HL-60 (cell line): Measurements from ENCODE around the gene EPN1.

ENCODE experiments used
- DNase-seq, 2 experiments: peaks; one replicate each; pipeline ENCODE4 v3.0.0-alpha.2; 2010 to 2020; ENCODE audit warnings: low read depth in 1 of 2, low spot score in 1 of 2
- H3K27ac ChIP-seq: fragments of 250-450 bp; sonication (Bioruptor Pico); replicated peaks from 2 replicates; pipeline ENCODE4 v1.5.1; 2020; ENCODE audit warnings: mild to moderate bottlenecking, moderate library complexity
- H3K27me3 ChIP-seq: fragments of 250-450 bp; sonication (Bioruptor Pico); 2 replicates; pipeline ENCODE4 v1.5.1; 2021; ENCODE audit warnings: mild to moderate bottlenecking, moderate library complexity; ENCODE audit not compliant: insufficient read depth, poor library complexity, severe bottlenecking
- H3K4me3 ChIP-seq: replicated peaks from 2 replicates; pipeline ENCODE4 v1.5.1; 2011; ENCODE audit warnings: mild to moderate bottlenecking, control low read depth, low read length; ENCODE audit not compliant: insufficient read depth
- GABPA ChIP-seq: IDR thresholded peaks from 2 replicates; pipeline ENCODE4 v1.6.1; 2012; ENCODE audit warnings: low read depth
- POLR2AphosphoS5 ChIP-seq: IDR thresholded peaks from 2 replicates; pipeline ENCODE4 v1.6.1; 2012; ENCODE audit warnings: low read depth
- SPI1 ChIP-seq: IDR thresholded peaks from 2 replicates; pipeline ENCODE4 v1.6.1; 2012; ENCODE audit warnings: low read depth, mild to moderate bottlenecking, borderline replicate concordance
- TF ChIP-seq, protein P1 (sequence below): IDR thresholded peaks from 2 replicates; pipeline ENCODE4 v1.6.1; 2012; ENCODE audit warnings: low read depth; ENCODE audit not compliant: insufficient replicate concordance
- TF ChIP-seq, protein P2 (sequence below): IDR thresholded peaks from one replicate; pipeline ENCODE4 v1.5.1; 2011; ENCODE audit warnings: low read length, control low read depth, inconsistent platforms; ENCODE audit not compliant: insufficient read depth

The EPN1 gene

DNA sequence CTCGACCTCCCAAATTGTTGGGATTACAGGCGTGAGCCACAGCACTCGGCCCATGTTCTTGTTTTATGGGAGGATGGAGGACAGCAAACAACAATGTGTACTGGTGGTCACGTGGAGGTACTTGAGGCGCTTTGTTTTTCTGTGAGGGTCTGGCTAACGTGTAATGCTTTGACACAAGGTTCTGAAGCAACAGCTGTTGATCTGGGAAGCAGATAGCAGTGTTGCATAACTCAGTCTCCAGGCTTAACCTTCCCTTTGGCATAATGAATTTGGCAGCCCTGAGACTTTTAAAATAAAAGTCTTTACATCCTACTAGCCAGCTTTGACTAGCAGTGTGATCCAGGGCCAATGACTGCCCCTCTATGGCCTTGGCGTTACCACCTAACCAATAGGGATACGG lies 41.2 kb upstream of the EPN1 start:
- TF ChIP-seq POLR2AphosphoS5 (no peak), SPI1 (no peak), GABPA (no peak)
- TF ChIP-seq, protein P1, sequence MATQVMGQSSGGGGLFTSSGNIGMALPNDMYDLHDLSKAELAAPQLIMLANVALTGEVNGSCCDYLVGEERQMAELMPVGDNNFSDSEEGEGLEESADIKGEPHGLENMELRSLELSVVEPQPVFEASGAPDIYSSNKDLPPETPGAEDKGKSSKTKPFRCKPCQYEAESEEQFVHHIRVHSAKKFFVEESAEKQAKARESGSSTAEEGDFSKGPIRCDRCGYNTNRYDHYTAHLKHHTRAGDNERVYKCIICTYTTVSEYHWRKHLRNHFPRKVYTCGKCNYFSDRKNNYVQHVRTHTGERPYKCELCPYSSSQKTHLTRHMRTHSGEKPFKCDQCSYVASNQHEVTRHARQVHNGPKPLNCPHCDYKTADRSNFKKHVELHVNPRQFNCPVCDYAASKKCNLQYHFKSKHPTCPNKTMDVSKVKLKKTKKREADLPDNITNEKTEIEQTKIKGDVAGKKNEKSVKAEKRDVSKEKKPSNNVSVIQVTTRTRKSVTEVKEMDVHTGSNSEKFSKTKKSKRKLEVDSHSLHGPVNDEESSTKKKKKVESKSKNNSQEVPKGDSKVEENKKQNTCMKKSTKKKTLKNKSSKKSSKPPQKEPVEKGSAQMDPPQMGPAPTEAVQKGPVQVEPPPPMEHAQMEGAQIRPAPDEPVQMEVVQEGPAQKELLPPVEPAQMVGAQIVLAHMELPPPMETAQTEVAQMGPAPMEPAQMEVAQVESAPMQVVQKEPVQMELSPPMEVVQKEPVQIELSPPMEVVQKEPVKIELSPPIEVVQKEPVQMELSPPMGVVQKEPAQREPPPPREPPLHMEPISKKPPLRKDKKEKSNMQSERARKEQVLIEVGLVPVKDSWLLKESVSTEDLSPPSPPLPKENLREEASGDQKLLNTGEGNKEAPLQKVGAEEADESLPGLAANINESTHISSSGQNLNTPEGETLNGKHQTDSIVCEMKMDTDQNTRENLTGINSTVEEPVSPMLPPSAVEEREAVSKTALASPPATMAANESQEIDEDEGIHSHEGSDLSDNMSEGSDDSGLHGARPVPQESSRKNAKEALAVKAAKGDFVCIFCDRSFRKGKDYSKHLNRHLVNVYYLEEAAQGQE: no peak
- TF ChIP-seq, protein P2, sequence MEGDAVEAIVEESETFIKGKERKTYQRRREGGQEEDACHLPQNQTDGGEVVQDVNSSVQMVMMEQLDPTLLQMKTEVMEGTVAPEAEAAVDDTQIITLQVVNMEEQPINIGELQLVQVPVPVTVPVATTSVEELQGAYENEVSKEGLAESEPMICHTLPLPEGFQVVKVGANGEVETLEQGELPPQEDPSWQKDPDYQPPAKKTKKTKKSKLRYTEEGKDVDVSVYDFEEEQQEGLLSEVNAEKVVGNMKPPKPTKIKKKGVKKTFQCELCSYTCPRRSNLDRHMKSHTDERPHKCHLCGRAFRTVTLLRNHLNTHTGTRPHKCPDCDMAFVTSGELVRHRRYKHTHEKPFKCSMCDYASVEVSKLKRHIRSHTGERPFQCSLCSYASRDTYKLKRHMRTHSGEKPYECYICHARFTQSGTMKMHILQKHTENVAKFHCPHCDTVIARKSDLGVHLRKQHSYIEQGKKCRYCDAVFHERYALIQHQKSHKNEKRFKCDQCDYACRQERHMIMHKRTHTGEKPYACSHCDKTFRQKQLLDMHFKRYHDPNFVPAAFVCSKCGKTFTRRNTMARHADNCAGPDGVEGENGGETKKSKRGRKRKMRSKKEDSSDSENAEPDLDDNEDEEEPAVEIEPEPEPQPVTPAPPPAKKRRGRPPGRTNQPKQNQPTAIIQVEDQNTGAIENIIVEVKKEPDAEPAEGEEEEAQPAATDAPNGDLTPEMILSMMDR: no peak
- peak in 1 of 2 experiments; percentile 43 for DNase-seq
- Histone ChIP-seq H3K27ac (peak overlapping the region; percentile 90), H3K27me3 (no peaks in the 10 kb centered on the region), H3K4me3 (no peak overlapping the region)

DNA sequence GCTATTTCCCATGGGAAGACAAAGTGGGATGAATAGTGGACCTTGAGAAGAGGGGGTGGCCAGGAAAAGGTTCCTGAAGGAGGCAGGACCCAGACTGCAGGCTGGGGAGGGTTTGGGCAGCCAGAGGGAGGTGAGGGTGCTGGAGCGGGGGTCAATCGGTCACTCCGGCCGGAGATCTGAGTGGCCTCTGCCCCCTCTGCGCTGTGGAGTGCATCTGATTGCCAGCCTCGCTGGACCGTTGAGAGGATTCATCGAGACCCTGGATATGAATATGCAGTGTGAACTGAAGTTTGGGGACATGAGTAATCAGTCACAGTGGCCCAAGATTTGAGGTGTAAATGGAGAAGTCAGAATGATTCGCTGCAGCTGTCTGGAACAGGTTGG lies 39.7 kb upstream of the EPN1 start:
- no peak for DNase-seq
- TF ChIP-seq POLR2AphosphoS5 (no peak), SPI1 (peak; percentile 38; the same call in 1 of the 2 replicates), GABPA (no peak)
- TF ChIP-seq, protein P1: no peak
- TF ChIP-seq, protein P2: no peak
- peak overlapping the region; percentile 90 for H3K27ac ChIP-seq
- H3K4me3 ChIP-seq: peak overlapping the region; percentile 83
- no peaks in the 10 kb centered on the region for H3K27me3 ChIP-seq

DNA sequence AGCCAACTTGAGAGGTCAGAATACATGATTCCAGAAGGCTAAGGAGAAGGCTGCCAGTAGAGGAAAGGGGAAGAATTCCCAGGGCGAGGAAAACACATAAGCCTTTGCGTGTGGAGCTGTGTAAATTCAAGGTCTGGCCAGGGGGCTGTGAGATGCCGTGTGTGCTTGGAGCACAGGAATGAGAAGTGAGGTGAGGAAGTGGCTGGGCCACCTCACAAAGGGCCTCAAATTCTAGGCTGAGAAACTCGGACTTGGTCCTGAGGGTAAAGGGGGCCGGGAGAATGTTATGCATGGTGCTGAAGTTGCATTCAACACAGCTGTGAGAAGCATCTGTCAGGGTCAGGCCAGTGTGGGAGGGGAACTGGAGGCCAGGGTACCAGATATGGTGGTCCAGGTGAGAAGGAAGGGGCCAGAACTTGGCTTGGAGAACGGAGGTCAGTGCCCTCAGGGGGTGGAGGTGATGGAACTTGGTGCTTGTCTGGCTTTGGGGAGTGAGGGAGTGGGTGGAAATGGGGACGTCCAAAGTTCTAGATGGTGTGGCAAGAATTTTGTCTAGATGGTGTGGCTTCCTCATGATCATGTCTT lies 39.1 kb upstream of the EPN1 start:
- Histone ChIP-seq H3K27me3 (no peaks in the 10 kb centered on the region), H3K4me3 (peak overlapping the region; percentile 83), H3K27ac (peak overlapping the region; percentile 90)
- TF ChIP-seq GABPA (no peak), SPI1 (0 out of 2 replicates have a peak, but pooled peaks have one; percentile 57)
- no peak for DNase-seq

DNA sequence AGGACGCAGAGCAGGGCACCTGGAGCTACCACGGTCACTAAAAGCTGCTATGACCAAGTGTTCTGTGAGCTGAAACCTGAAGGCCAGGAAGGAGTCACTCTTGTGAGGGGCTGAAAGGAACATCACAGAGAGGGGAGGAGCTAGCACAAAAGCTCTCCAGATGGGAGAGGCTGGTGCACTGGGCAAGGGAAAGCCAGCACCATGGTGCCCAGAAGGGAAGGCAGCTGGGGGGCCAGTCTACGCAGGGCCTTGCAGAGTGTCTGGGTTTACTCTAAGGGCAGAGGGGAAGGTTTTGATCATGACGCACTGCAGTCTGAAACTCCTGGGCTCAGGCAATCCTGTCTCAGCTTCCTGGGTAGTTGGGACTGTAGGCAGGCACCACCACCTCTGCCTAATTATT lies 38.3 kb upstream of the EPN1 start:
- DNase-seq: no peak
- no peak overlapping the region; the same call in 1 of the 2 replicates for H3K27ac ChIP-seq
- TF ChIP-seq, protein P2: no peak
- TF ChIP-seq SPI1: no peak
- no peak for TF ChIP-seq GABPA
- H3K27me3 ChIP-seq: no peaks in the 10 kb centered on the region
- no peak overlapping the region for H3K4me3 ChIP-seq
